Fibroblast of gingiva (primary cell): Measurements from ENCODE around the gene CMIP.
A peak's percentile ranks its signal among the peaks of the same experiment; 100 is the strongest.

ENCODE experiments used
- DNase-seq: peaks from one replicate; pipeline ENCODE4 v3.0.0-alpha.2; 2011; ENCODE audit warnings: low read depth

CMIP gene

GRCh38 chr16:81638286-81638945 lies 193.8 kb downstream of the CMIP start:
- DNase-seq: no peak

GRCh38 chr16:81639348-81639747 lies 194.7 kb downstream of the CMIP start:
- no peak for DNase-seq

GRCh38 chr16:81639931-81640680 lies 195.5 kb downstream of the CMIP start:
- DNase-seq: no peak

- no peak for DNase-seq
Measured at GRCh38 chr16:81640681-81641070, 196.1 kb downstream of the CMIP start.

- DNase-seq: no peak
Measured at GRCh38 chr16:81641395-81642106, 196.9 kb downstream of the CMIP start.

- no peak for DNase-seq
Measured at GRCh38 chr16:81642107-81642436, 197.5 kb downstream of the CMIP start.

GRCh38 chr16:81642943-81643342 lies 198.3 kb downstream of the CMIP start:
- no peak for DNase-seq

- peak; percentile 63 for DNase-seq
Measured at GRCh38 chr16:81645266-81645694, 200.7 kb downstream of the CMIP start.

- DNase-seq: no peak
Measured at GRCh38 chr16:81645925-81646324, 201.3 kb downstream of the CMIP start.

GRCh38 chr16:81646561-81646960 lies 202.0 kb downstream of the CMIP start:
- peak; percentile 96 for DNase-seq

- no peak for DNase-seq
Measured at GRCh38 chr16:81647527-81647926, 202.9 kb downstream of the CMIP start.

- DNase-seq: peak; percentile 50
Measured at GRCh38 chr16:81649561-81650184, 205.1 kb downstream of the CMIP start.

- DNase-seq: no peak
Measured at GRCh38 chr16:81650281-81650680, 205.7 kb downstream of the CMIP start.

- DNase-seq: no peak
Measured at GRCh38 chr16:81650982-81651562, 206.5 kb downstream of the CMIP start.

- no peak for DNase-seq
Measured at GRCh38 chr16:81651758-81652718, 207.4 kb downstream of the CMIP start.

- no peak for DNase-seq
Measured at GRCh38 chr16:81652798-81653505, 208.3 kb downstream of the CMIP start.

- DNase-seq: no peak
Measured at GRCh38 chr16:81654346-81654745, 209.7 kb downstream of the CMIP start.

GRCh38 chr16:81655469-81656162 lies 211.0 kb downstream of the CMIP start:
- no peak for DNase-seq

- no peak for DNase-seq
Measured at GRCh38 chr16:81657224-81657623, 212.6 kb downstream of the CMIP start.

GRCh38 chr16:81657781-81658180 lies 213.2 kb downstream of the CMIP start:
- no peak for DNase-seq
